DOHH2 (cell line): ENCODE data around the gene DAO.

Experiments
- H3F3A ChIP-seq: fragments of 200-600 bp; sonication (generic), shearing (Covaris generic); 2 replicates; pipeline ENCODE4 v1.6.0; 2016; ENCODE audit warnings: antibody characterized with exemption, mild to moderate bottlenecking; ENCODE audit not compliant: control insufficient read depth, insufficient read depth
- H3K27ac ChIP-seq: fragments of 200-600 bp; sonication (generic); 2 replicates; pipeline ENCODE4 v1.5.1; 2014; ENCODE audit warnings: low read depth, mild to moderate bottlenecking, low read length, moderate library complexity
- H3K27me3 ChIP-seq: fragments of 200-600 bp; sonication (generic); 2 replicates; pipeline ENCODE4 v1.6.1; 2014; ENCODE audit warnings: mild to moderate bottlenecking, low read length, mixed read lengths; ENCODE audit not compliant: control insufficient read depth
- H3K36me3 ChIP-seq: fragments of 200-600 bp; sonication (generic); 2 replicates; pipeline ENCODE4 v1.6.1; 2014; ENCODE audit warnings: mild to moderate bottlenecking, low read length, moderate library complexity, mixed read lengths; ENCODE audit not compliant: control insufficient read depth
- H3K4me1 ChIP-seq: fragments of 200-600 bp; sonication (generic); 2 replicates; pipeline ENCODE4 v1.6.1; 2014; ENCODE audit warnings: mild to moderate bottlenecking, low read length, mixed read lengths; ENCODE audit not compliant: control insufficient read depth
- H3K4me2 ChIP-seq: fragments of 200-600 bp; sonication (generic); 2 replicates; pipeline ENCODE4 v1.6.0; 2014; ENCODE audit warnings: mild to moderate bottlenecking, low read length, moderate library complexity
- H3K4me3 ChIP-seq: fragments of 200-600 bp; sonication (generic); 2 replicates; pipeline ENCODE4 v1.5.1; 2014; ENCODE audit warnings: mild to moderate bottlenecking, low read length, mixed read lengths
- H3K79me2 ChIP-seq: fragments of 200-600 bp; sonication (generic); 2 replicates; pipeline ENCODE4 v1.6.1; 2014; ENCODE audit warnings: mild to moderate bottlenecking, low read length, mixed read lengths; ENCODE audit not compliant: control insufficient read depth
- H3K9me2 ChIP-seq: fragments of 200-600 bp; sonication (generic); replicated peaks from 2 replicates; pipeline ENCODE4 v1.6.1; 2014; ENCODE audit warnings: mild to moderate bottlenecking, low read length, mixed read lengths; ENCODE audit not compliant: control insufficient read depth
- H3K9me3 ChIP-seq: fragments of 200-600 bp; sonication (generic); 2 replicates; pipeline ENCODE4 v1.6.1; 2014; ENCODE audit warnings: antibody characterized with exemption, low read length, mixed read lengths; ENCODE audit not compliant: control insufficient read depth, insufficient read depth
- H4K20me1 ChIP-seq: fragments of 200-600 bp; sonication (generic); 2 replicates; pipeline ENCODE4 v1.6.0; 2014; ENCODE audit warnings: low read depth, mild to moderate bottlenecking, antibody characterized with exemption, low read length, moderate library complexity; ENCODE audit not compliant: control insufficient read depth, insufficient read depth
- EZH2phosphoT487 ChIP-seq: fragments of 200-600 bp; sonication (generic); IDR thresholded peaks from 2 replicates; pipeline ENCODE4 v1.6.1; 2017; ENCODE audit warnings: borderline replicate concordance, mild to moderate bottlenecking, antibody characterized with exemption, low read length, moderate library complexity, mixed read lengths
- TF ChIP-seq, protein P1 (sequence below): fragments of 200-600 bp; sonication (generic); IDR thresholded peaks from one replicate; pipeline ENCODE4 v1.5.1; 2014; ENCODE audit warnings: antibody characterized with exemption, mild to moderate bottlenecking, low read depth, low read length; ENCODE audit not compliant: poor library complexity, severe bottlenecking

The DAO gene

DNA sequence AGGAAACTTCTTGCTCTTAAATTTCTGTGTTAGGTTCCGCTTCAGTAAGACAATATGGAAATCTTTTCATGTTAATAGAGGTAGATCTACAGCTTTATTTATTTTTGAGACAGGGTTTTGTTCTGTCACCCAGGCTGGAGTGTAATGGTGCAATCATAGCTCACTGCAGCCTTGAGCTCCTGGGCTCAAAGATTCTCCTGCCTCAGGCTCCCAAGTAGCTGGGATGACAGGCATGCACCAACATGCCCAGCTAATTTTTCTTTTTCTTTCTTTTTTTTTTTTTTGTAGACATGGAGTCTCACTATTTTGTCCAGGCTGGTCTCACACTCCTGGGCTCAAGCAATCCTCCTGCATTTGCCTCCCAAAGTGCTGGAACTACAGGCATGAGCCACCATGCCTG lies 70.1 kb downstream of the DAO start:
- Histone ChIP-seq H3K79me2 (no peaks in the 10 kb centered on the region), H3K9me2 (no peaks in the 10 kb centered on the region), H3K4me3 (no peak overlapping the region), H3K9me3 (no peaks in the 10 kb centered on the region), H3K4me2 (no peak overlapping the region), H3K36me3 (no peaks in the 10 kb centered on the region), H3K27ac (no peak overlapping the region), H3K27me3 (0 out of 2 replicates have a peak, but pooled peaks cover 5% of the 10 kb centered on the region), H4K20me1 (no peaks in the 10 kb centered on the region), H3K4me1 (peaks cover 8% of the 10 kb centered on the region), H3F3A (no peaks in the 10 kb centered on the region)
- no peak for TF ChIP-seq EZH2phosphoT487
- TF ChIP-seq, protein P1, sequence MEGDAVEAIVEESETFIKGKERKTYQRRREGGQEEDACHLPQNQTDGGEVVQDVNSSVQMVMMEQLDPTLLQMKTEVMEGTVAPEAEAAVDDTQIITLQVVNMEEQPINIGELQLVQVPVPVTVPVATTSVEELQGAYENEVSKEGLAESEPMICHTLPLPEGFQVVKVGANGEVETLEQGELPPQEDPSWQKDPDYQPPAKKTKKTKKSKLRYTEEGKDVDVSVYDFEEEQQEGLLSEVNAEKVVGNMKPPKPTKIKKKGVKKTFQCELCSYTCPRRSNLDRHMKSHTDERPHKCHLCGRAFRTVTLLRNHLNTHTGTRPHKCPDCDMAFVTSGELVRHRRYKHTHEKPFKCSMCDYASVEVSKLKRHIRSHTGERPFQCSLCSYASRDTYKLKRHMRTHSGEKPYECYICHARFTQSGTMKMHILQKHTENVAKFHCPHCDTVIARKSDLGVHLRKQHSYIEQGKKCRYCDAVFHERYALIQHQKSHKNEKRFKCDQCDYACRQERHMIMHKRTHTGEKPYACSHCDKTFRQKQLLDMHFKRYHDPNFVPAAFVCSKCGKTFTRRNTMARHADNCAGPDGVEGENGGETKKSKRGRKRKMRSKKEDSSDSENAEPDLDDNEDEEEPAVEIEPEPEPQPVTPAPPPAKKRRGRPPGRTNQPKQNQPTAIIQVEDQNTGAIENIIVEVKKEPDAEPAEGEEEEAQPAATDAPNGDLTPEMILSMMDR: no peak
